ENCODE results near the gene PEAK1.

PEAK1 gene

GRCh38 chr15:77053709-77054108, 366.2 kb downstream of the PEAK1 start:
- peak; percentile 12 for DNase-seq (ENCODE audit: low read depth)

DNA sequence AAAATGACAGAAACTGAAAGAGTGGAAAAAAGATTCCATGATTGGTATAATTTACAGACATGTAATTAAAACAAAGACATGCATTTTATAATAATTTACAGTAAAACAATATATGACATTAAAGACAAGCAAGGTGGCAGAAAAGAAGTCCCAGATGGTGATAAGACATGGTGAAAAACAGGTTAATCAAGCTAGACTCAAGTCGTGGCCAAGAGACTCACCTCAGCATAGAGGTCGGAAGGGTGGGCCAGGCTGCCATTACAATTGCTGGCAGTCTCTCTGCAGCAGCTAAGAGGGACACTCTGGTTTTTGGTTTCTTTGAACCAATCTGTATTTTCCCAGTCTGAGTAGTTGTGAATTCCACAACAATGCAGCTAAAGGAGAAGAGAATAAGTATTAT, 367.3 kb downstream of the PEAK1 start:
- DNase-seq (ENCODE audit: low read depth): no peak
- no peak overlapping the region for H3K4me3 ChIP-seq (ENCODE audit: low read length)
- no peak for TF ChIP-seq CTCF (conservative IDR thresholded peaks at IDR 0.05; ENCODE audit: low read length)

More at GRCh38 chr15:77053709-77054108, 366.2 kb downstream of the PEAK1 start:
- no peak overlapping the region for H3K4me3 ChIP-seq (ENCODE audit: low read length)
- TF ChIP-seq CTCF (conservative IDR thresholded peaks at IDR 0.05; ENCODE audit: low read length): no peak

All from AG10803 (cell line).